ENCODE measurements around the gene RASL12.
"Not testable (repeated sequence)": the region's sequence is repeated elsewhere in the genome, so short reads cannot be mapped to it uniquely, and the experiment has no call there.

Gene RASL12

DNA sequence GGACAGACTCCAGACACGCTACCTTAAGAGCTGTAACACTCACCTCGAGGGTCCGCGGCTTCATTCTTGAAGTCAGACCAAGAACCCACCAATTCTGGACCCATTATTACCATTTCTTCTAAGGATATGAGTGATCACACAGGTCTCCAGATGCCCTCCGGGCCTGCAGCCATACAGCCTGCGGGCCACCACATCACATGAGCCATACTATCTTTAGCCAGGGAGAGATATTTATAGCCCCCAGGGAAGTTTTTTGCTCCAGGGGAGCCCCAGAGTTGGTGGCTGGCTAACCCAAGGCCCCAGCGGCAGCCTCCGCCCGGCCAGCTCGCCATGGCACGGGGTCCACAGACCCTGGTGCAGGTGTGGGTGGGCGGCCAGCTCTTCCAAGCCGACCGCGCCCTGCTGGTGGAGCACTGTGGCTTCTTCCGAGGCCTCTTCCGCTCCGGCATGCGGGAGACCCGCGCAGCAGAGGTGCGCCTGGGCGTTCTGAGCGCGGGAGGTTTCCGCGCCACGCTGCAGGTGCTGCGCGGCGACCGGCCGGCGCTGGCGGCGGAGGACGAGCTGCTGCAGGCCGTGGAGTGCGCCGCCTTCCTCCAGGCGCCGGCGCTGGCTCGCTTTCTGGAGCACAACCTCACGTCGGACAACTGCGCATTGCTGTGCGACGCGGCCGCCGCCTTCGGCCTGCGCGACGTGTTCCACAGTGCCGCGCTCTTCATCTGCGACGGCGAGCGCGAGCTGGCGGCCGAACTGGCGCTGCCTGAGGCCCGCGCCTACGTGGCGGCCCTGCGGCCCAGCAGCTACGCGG is 8.9 kb upstream of the RASL12 start, which contains the start of gene KBTBD13:
TSS of gene KBTBD13 (plus strand) at position 261 of the 805 bp plus-strand sequence. CDS start at position 331, 70 bp downstream.
- no peak within 1 kb of the TSS for H3K27ac ChIP-seq
- DNase-seq (ENCODE audit: low read depth, low spot score), result no peak

- not testable (repeated sequence) for DNase-seq (ENCODE audit: low read depth, low spot score); H3K27ac ChIP-seq
These were observed 8.0 kb upstream of the RASL12 start for GRCh38 chr15:65075607-65076395.

- DNase-seq (ENCODE audit: low read depth, low spot score); H3K27ac ChIP-seq: not testable (repeated sequence)
These were observed 7.2 kb upstream of the RASL12 start for GRCh38 chr15:65074946-65075345.

DNA sequence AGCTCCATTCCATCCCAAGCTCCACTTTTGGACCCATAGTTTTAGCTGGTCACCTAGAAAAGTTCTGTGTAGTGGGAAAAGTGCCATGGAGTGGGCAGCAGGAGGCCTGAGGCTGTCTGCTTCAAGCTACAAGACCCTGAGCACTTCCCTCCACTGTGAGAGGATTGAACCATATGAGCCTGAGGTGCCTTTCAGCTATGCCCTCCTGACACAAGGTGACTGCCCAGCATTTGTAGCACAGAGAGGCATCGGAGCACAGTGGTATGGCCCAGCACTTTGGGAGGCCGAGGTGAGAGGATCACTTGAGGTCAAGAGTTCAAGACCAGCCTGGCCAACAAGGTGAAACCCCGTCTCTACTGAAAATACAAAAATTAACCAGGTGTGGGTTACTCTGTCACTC is 4.8 kb upstream of the RASL12 start:
- no peak for DNase-seq (ENCODE audit: low read depth, low spot score)
- no peak overlapping the region for H3K27ac ChIP-seq

DNA sequence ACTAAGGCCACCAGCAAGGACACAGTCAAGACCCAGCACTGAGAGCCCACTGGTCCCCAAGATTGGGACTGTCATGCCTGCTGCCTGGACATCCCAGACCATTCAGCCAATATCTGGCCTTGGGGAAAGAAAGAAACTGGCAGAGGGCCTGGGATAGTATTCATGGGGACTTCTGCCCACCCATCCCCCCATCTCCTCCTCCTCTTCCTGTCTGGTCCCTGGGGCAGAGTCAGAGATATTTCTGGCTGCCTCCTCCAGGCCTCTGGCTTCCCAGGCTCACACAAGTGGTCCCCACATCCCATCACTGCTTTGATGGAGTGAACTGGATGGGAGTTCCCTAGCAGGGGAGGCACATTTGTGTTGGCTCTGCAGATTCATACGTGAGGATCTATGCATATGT is 4.2 kb upstream of the RASL12 start:
- no peak overlapping the region for H3K27ac ChIP-seq
- no peak for DNase-seq (ENCODE audit: low read depth, low spot score)

DNA sequence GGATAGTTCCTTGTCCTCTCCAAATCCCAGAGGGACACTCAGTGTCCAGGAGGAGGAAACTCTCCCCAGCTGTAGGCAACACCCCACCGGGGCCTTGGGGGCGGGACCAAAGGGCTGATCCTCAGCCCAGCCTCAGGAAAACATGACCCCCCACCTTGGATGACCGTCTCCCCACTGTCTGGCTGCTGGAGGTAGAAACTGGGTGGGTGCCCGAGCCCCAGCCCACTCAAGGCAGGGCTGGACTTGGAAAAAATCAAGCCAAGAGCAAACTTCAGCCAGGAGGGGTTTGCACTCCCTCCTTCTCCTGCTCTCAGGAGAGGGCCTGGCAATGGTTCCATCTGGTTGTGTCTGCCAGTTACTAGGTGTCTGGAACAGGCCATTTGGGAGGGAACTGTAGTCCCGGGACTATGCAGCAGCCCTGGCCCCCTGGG is 3.6 kb upstream of the RASL12 start:
- H3K27ac ChIP-seq, result no peak overlapping the region
- no peak for DNase-seq (ENCODE audit: low read depth, low spot score)

- no peak for DNase-seq (ENCODE audit: low read depth, low spot score)
- no peak overlapping the region for H3K27ac ChIP-seq
These were observed 2.2 kb upstream of the RASL12 start for GRCh38 chr15:65069779-65070546.

DNA sequence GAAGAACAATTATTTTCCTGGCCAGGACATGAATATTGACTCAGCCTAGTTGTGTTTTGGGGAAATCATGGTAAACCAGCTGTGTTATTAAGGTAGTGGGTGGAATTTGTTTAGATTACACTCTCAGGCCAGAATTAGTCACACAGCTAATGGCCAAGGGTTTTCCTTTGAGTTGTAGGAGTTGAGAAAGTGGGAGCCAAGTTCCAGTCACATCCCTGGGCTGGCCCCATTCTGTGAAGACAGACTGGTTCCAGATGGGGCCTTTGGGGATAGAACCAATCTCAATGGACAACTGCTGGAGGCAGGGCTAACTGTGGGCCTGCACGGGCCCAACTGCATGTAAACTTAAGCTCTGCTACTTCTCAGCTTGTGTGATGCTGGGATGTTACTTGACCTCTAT is 1.4 kb upstream of the RASL12 start:
- no peak for DNase-seq (ENCODE audit: low read depth, low spot score)
- no peak overlapping the region for H3K27ac ChIP-seq

GRCh38 chr15:65068403-65068788 is 605 bp upstream of the RASL12 start:
- DNase-seq (ENCODE audit: low read depth, low spot score), result no peak
- no peak overlapping the region for H3K27ac ChIP-seq

GRCh38 chr15:65067317-65067644 is 510 bp downstream of the RASL12 start:
- H3K27ac ChIP-seq, result no peak overlapping the region
- no peak for DNase-seq (ENCODE audit: low read depth, low spot score)

DNA sequence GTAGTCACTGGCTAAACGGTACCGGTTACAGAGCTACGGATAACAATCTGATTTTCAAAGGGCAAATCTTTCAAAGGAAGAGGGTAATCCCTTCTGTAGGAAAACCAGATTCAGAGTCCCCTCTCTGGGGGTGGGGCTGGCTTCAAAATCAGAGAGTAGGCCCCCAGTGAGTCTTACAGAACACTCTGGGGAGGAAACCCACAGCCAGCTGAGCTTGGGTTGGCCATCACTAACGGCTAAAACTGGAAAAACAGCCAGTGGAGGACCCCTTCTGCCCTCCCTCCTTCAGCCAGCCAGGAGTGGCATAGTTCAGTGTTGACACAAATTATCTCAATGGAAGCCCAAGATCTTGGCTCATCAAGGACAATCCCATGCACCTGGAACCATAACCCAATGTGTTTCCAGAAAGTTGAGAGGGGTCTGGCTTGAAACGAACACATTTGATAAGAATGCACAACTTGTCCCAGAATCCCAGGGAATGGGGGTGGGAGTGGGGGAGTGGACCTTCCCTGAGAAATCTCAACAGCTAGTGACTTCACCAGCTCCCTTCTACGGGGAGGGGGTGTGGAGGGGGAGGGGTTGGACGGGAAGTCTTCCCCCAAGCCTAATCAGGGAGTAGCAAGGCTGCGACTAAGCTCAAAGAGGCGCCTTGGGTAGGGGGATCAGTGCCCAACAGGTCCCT is 1.0 kb downstream of the RASL12 start:
- H3K27ac ChIP-seq, result no peak overlapping the region
- DNase-seq (ENCODE audit: low read depth, low spot score), result no peak

DNA sequence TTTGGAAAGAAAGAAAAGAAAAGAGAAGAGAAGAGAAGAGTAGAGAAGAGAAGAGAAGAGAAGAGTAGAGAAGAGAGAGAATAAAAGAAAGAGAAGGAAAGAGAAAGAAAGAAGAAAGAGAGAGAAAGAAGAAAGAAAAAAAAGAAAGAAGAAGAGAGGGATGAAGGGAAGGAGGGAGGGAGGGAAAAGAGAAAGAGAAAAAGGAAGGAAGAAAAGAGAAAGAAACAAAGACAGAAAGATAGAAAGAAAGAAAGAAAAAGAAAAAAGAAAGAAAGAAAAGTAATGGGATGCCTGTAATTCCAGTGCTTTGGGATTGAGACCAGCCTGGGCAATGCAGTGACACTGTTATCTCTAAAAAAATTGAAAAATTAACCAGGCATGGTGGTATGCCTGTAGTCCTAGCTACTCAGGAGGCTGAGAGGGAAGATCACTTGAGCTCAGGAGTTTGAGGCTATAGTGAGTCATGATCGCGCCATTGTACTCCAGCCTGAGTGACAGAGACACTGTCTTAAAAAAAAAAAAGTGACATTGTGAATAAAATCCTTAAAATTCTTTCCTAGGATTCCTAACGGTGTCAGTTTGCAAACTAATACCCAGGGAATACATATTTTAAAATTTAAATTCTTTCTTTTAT is 1.7 kb downstream of the RASL12 start:
- no peak for DNase-seq (ENCODE audit: low read depth, low spot score)
- H3K27ac ChIP-seq, result no peak overlapping the region

- DNase-seq (ENCODE audit: low read depth, low spot score), result no peak
- H3K27ac ChIP-seq, result no peak overlapping the region
These were observed 5.1 kb downstream of the RASL12 start for GRCh38 chr15:65062726-65063125.

GRCh38 chr15:65062061-65062460 is 5.7 kb downstream of the RASL12 start:
- no peak overlapping the region for H3K27ac ChIP-seq
- DNase-seq (ENCODE audit: low read depth, low spot score), result no peak

DNA sequence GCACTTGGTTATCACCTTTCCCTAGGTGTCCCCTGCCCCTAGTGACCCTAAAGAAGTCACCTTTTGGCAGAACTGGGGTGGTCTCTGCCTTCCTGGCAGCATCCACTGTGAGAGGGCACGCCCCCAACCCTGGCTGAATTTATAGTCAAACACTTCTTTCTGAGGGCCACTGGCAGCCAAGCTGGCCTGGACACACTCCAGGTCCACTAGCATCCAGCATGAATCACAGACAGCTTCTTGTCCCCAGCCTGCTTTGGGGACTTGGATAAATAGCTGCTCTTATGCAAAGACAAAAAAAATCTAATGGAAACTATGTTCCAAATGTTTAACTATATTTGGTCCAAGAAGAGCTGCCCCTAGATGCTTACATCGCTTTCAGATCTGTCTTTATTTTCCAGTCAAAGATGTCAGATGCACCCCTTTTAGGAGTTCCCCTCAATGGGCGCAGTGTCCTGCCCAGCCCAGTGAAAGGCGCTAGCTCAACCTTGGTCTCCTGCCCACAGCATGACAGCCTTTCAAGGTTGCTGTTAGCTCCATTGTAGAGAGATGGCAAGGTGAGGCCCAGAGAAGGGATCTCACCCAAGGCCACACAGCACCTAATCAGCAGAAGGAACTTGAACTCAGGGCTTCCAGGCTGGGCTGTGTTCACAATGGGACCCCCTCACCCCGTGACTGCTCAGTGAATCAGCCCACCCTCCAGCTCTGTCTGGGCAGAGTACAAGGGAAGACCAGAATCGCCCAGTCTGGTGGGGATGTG is 7.0 kb downstream of the RASL12 start:
- DNase-seq (ENCODE audit: low read depth, low spot score), result no peak
- H3K27ac ChIP-seq, result no peak overlapping the region

DNA sequence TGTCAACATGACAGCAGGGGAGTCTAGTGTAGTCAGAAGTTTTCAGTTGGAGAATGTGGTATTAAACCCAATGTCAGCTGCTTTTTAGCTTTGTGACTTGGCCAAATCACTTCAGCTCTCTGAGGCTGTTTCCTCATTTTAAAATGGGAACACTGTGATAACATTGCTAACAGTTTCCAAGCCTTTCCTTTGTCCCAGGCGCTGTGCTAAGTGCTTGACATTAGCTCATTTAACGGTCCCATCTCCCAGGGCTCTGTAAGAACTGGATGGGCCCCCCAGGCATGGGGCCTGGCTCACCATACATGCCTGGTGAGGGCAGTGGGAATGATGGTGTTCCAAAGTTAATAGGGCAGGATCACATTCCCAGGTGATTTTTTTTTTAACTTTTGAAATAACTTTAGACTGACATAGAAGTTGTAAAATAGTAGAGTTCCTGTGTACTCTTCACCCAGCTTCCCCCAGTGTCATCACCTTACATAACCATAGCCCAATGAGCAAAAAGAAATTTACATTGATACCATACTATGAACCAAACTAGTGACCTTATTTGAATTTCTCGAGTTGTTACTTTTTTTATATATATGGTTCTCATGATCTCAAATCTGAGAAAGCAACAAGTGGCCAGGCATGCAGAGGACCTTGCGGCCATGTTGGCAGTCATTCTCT is 7.7 kb downstream of the RASL12 start:
- no peak for DNase-seq (ENCODE audit: low read depth, low spot score)
- no peak overlapping the region for H3K27ac ChIP-seq

DNA sequence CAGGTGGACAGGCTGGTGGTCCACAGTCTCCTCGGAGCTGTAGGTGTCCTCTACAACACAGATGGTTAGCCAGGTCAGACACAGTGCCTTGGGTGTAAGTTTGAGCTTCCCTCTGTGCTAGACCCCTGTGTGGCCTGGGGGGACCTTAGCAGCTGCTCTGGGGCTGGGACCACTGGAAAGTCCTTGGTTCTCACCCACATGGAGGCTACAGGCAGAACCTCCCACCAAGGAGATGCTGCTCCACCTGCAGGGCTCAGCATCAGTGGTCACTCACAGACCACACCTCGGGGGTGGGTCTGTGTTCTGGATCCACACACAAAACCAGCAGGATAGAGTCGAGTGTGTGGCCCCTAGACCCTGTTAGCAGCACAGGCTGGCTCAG is 8.4 kb downstream of the RASL12 start:
- DNase-seq (ENCODE audit: low read depth, low spot score), result no peak
- no peak overlapping the region for H3K27ac ChIP-seq
